ENCODE data around the gene CCDC138. TPM values are rescaled to one million over a fixed set of nuclear protein-coding genes. Genes with fewer than 3 reads are reported as not detected.
A peak's percentile ranks its signal among the peaks of the same experiment; 100 is the strongest.

Gene CCDC138
- total and polyA plus RNA-seq, 2 of the 13 experiments (the other 11 are each of a cell fraction or from before 2014, with no cell fraction given), result 5.6 to 32.5 TPM

DNA sequence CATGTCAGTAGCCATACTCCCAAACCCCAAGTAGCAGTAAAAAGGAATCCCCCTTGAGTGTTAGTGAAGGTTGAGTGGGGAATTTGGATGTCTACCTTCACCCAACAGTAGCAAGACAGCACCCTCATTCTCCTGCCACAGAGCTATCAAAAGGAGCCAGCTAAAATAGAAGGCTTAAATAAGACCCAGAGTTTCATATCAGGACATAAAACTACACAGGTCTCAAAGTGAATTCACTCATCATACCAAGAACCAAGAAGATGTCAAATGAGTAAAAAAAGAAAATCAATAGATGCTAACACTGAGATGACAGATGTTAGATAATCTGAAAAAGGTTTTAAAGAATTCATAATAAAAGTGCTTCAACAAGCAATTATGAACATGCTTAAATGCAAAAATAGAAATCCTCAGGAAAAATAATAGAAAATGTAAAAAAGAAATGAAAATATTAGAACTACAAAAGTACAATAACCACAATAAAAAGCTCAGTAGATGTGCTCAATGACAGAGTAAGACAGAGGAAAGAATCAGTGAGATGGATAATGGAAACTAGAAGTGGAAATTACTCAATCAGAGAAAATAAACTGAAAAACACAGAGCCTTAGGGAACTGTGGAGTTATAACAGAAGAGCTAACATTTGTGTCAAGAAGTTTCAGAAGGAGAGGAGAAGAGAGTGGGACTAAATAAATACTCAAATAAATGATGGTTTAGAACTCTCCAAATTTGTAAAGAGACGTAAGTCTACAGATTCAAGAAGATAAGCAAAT, 111.9 kb downstream of the CCDC138 start (continued):
- TF ChIP-seq ZMYM2 (CRISPR knock-in tag; IDR thresholded peaks at IDR 0.05) (no peak), THAP11 (CRISPR knock-in tag; IDR thresholded peaks at IDR 0.05) (no peak)
- TF ChIP-seq, protein P1, sequence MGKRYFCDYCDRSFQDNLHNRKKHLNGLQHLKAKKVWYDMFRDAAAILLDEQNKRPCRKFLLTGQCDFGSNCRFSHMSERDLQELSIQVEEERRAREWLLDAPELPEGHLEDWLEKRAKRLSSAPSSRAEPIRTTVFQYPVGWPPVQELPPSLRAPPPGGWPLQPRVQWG (CRISPR knock-in tag; IDR thresholded peaks at IDR 0.05; ENCODE audit: borderline replicate concordance, low read depth), result no peak
- TF ChIP-seq, protein P2, sequence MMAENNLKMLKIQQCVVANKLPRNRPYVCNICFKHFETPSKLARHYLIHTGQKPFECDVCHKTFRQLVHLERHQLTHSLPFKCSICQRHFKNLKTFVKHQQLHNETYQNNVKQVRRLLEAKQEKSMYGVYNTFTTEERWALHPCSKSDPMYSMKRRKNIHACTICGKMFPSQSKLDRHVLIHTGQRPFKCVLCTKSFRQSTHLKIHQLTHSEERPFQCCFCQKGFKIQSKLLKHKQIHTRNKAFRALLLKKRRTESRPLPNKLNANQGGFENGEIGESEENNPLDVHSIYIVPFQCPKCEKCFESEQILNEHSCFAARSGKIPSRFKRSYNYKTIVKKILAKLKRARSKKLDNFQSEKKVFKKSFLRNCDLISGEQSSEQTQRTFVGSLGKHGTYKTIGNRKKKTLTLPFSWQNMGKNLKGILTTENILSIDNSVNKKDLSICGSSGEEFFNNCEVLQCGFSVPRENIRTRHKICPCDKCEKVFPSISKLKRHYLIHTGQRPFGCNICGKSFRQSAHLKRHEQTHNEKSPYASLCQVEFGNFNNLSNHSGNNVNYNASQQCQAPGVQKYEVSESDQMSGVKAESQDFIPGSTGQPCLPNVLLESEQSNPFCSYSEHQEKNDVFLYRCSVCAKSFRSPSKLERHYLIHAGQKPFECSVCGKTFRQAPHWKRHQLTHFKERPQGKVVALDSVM (CRISPR knock-in tag; IDR thresholded peaks at IDR 0.05), result no peak

DNA sequence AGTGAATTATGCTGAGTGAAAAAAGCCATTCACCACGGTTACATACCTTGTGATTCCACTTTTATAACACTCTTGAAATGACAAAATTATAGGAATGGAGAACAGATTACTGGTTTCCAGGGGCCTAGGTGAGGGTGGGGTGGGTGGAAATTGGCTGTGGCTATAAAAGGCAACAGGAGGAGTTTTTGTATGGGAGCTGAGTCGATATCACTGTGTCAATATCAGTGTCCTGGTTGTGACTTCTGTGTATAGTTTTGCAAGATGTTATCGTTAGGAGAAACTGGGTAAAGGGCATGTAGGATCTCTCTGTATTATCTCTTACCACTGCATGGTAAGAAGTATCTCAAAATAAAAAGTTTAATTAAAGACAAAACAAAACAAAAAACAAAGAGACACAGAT, 118.1 kb downstream of the CCDC138 start:
- ATAC-seq (peak; percentile 40; the same call in 1 of the 3 replicates), DNase-seq (ENCODE audit: low spot score) (no peak), FAIRE-seq (no peak)
- H4K20me1 ChIP-seq (ENCODE audit: insufficient read depth, low read length), result no peaks in the 10 kb centered on the region
- no peak overlapping the region for H3K4me3 ChIP-seq (replicated peaks in 1 of 3; ENCODE audit: insufficient read depth in 1 of 3, low read depth in 2 of 3, low read length in 3 of 3)
- WGBS (ENCODE audit: low lambda C conversion rate), result 0% methylated on average over 3 of the region's 3 CpGs
- peaks cover 2 to 12% of the 10 kb centered on the region in 2 experiments; a peak in 2 of 5 replicates for H3K27me3 ChIP-seq (ENCODE audit: control insufficient read depth in 1 of 2, insufficient read depth in 2 of 2, low read length in 2 of 2)
- H3K9ac ChIP-seq (ENCODE audit: insufficient read depth, low read depth, low read length), result no peak overlapping the region
- H3K79me2 ChIP-seq (ENCODE audit: insufficient read depth, low read length), result no peaks in the 10 kb centered on the region
- H3K4me2 ChIP-seq (ENCODE audit: low read depth, low read length), result no peak overlapping the region
- in situ Hi-C loops (cut with HindIII; ENCODE audit: extremely low pct_ligation_motif_present, low pct_unique_long_range_greater_than_20kb) (no loop called here), intact Hi-C loops (cut with micrococcal nuclease; ENCODE audit: unreplicated experiment) (no loop called here)
- H3K4me1 ChIP-seq (ENCODE audit: insufficient read depth, low read length), result peaks cover 8% of the 10 kb centered on the region; the same call in 1 of the 2 replicates
- POLR2A ChIA-PET, result interaction anchor here (1.0 kb wide), 1 partner anchor 13 kb away, joined by 3 read pairs; no protein-coding TSS in a partner anchor
- CTCF ChIA-PET (ENCODE audit: low intra/inter-chr PET ratio, low total read pairs), result no interaction called here
- no TSS peak for BruUV-seq (replicated peaks)
- H3K27ac ChIP-seq (ENCODE audit: extremely low read length, insufficient read depth, low read length), result no peak overlapping the region
- no peak overlapping the region for H2AFZ ChIP-seq (ENCODE audit: low read length)
- no peaks in the 10 kb centered on the region for H3K9me3 ChIP-seq (ENCODE audit: low read length)
- no peaks in the 10 kb centered on the region for H3K36me3 ChIP-seq (replicated peaks in 1 of 2; ENCODE audit: control insufficient read depth in 1 of 2, insufficient read depth in 2 of 2, low read length in 2 of 2)
- TF ChIP-seq, protein P3, sequence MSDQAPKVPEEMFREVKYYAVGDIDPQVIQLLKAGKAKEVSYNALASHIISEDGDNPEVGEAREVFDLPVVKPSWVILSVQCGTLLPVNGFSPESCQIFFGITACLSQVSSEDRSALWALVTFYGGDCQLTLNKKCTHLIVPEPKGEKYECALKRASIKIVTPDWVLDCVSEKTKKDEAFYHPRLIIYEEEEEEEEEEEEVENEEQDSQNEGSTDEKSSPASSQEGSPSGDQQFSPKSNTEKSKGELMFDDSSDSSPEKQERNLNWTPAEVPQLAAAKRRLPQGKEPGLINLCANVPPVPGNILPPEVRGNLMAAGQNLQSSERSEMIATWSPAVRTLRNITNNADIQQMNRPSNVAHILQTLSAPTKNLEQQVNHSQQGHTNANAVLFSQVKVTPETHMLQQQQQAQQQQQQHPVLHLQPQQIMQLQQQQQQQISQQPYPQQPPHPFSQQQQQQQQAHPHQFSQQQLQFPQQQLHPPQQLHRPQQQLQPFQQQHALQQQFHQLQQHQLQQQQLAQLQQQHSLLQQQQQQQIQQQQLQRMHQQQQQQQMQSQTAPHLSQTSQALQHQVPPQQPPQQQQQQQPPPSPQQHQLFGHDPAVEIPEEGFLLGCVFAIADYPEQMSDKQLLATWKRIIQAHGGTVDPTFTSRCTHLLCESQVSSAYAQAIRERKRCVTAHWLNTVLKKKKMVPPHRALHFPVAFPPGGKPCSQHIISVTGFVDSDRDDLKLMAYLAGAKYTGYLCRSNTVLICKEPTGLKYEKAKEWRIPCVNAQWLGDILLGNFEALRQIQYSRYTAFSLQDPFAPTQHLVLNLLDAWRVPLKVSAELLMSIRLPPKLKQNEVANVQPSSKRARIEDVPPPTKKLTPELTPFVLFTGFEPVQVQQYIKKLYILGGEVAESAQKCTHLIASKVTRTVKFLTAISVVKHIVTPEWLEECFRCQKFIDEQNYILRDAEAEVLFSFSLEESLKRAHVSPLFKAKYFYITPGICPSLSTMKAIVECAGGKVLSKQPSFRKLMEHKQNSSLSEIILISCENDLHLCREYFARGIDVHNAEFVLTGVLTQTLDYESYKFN (CRISPR knock-in tag; conservative IDR thresholded peaks at IDR 0.05), result 0 out of 2 replicates have a peak, but pooled peaks have one; percentile 16
- TF ChIP-seq ZC3H4 (CRISPR knock-in tag; IDR thresholded peaks at IDR 0.05; ENCODE audit: borderline replicate concordance), result no peak
- TF ChIP-seq ZNF790 (CRISPR knock-in tag; IDR thresholded peaks at IDR 0.05; ENCODE audit: borderline replicate concordance), result no peak
- TF ChIP-seq, protein P4, sequence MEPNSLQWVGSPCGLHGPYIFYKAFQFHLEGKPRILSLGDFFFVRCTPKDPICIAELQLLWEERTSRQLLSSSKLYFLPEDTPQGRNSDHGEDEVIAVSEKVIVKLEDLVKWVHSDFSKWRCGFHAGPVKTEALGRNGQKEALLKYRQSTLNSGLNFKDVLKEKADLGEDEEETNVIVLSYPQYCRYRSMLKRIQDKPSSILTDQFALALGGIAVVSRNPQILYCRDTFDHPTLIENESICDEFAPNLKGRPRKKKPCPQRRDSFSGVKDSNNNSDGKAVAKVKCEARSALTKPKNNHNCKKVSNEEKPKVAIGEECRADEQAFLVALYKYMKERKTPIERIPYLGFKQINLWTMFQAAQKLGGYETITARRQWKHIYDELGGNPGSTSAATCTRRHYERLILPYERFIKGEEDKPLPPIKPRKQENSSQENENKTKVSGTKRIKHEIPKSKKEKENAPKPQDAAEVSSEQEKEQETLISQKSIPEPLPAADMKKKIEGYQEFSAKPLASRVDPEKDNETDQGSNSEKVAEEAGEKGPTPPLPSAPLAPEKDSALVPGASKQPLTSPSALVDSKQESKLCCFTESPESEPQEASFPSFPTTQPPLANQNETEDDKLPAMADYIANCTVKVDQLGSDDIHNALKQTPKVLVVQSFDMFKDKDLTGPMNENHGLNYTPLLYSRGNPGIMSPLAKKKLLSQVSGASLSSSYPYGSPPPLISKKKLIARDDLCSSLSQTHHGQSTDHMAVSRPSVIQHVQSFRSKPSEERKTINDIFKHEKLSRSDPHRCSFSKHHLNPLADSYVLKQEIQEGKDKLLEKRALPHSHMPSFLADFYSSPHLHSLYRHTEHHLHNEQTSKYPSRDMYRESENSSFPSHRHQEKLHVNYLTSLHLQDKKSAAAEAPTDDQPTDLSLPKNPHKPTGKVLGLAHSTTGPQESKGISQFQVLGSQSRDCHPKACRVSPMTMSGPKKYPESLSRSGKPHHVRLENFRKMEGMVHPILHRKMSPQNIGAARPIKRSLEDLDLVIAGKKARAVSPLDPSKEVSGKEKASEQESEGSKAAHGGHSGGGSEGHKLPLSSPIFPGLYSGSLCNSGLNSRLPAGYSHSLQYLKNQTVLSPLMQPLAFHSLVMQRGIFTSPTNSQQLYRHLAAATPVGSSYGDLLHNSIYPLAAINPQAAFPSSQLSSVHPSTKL (CRISPR knock-in tag; IDR thresholded peaks at IDR 0.05), result 0 out of 2 replicates have a peak, but pooled peaks have one; percentile 16

All from HepG2 (cell line).